CD4-positive, alpha-beta T cell treated with Interleukin-4 for 1 hour (primary cell): ENCODE results near the gene GADL1.

Experiments
- DNase-seq, 2 donors: peaks; one replicate each; pipeline ENCODE4 v3.0.0-alpha.2; 2020 to 2022

GADL1 gene

DNA sequence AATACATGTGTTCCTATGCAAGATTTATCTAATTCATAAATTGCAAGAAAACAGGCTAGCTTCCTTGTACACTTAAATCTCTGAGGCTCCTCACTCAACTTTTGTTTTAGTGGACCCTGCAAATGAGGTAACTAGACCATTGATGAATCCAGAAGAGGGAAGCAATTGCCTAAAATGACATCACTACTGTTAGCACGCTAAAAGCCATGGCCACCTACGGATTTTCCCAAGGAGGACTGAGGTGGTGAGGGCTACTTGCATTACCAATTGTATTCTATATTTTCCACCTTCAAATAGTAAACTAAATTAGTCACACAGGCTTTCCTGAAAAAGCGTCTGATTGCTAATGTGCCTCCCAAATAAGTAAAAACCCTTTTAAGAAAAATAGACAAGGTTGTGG is 140.7 kb downstream of the GADL1 start:
- DNase-seq = no peak

DNA sequence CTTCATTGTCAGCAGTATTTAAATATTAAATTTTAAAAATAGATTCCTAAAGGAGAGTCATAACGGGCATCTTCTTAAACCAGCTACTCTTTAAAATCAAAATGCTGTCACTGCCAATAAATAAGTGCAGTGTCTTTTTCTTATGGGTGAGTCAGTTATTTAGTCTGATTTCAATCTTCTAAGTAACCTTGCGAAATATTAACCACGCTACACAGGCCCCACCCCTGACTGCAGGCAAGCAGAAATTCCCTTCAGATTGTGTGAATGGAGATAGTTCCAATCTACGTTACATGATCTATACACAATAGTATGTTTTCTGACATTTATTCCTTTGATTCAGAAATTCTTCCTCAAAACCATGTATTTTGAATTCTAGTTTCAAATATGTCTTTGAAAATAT is 141.5 kb downstream of the GADL1 start:
- peak in 1 of 2 donors; percentile 39 for DNase-seq

DNA sequence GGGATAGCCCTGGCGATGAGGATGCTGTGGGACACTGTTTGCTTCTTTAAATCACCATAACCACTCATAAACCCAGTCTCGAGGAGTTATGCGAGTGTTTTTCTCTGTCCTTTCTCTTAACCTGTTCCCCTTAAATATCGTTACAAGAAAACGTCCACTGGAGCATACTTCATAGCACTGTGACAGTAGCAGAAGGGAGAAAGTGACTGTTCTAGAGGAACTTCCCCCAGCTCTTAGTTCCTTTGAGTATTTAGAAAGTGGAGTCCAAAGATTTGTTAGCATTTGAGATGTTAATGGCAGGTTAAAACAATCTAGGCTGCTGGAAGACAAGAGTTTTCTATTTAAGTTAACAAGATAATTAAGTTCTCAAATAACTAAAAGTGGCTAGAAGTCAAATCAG is 142.0 kb downstream of the GADL1 start:
- DNase-seq = no peak

DNA sequence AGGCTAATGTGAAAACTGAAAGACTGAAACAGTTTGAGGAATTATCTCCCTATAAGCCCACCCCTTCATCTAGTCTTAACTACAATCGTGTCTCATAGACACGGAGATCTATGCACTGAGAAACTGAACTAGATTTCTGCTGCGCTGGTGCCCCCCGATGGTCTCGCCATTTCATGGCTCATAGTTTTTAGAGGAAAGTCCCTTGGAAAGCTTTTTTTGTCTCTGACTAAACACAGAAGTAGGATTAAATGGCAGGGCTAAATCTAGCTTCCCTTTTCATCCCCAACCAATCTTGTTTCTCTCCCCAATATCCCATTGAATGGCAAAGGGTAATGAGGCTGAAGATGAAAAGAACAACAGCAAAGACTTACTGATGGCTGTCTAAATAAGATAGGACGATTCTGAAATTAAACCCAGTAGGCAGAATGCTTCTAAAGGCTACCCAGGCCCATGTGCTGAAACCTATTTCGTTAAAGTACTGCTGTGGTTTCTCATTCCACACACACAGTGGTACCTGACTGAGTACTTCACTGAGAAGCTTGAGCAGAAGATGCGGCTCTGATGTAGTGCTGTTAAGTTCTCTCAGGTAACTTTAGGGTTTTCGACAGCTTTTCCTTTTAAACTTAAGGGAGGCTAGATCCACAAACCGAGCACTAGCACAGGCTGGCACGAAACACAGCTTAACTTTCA is 142.7 kb downstream of the GADL1 start:
- DNase-seq = peak; percentile 32 to 53

DNA sequence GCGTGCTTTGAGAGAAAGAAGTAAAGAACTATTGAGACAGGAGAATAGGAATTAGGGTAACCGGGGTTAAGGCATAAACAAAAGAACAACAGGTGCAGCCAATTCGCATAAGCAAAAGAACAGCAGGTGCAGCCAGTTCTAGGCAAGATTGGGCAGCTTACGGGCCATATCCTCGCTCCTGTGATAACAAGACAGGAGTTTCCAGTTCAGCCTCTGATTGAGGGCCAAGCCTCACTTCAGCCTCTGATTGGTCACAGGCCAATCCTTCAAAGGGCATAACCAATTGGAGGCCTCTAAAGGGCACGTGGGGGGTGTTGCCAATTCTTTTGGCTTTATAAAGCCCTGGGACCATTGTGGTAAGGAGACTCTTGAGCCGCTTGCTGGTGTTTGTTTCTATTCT is 143.5 kb downstream of the GADL1 start:
- no peak for DNase-seq

DNA sequence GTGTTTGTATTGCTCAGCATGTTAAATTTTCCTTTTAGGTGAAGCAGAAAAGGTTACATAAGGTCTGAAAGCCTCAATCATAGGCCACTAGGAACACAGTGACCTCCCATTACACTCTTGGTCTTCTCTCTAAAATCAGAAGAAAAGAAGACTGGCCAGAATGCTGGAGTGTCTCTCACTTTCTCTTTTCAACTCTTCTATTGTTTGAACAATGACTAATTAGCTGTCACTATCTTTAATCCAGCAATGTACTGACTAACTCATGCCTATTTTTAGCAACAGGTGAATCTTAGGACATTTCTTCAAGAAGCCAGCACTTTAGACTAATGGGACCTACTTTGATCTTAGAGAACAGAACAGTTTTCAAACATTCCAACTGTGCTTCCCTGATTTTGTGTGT is 145.2 kb downstream of the GADL1 start:
- DNase-seq = no peak

DNA sequence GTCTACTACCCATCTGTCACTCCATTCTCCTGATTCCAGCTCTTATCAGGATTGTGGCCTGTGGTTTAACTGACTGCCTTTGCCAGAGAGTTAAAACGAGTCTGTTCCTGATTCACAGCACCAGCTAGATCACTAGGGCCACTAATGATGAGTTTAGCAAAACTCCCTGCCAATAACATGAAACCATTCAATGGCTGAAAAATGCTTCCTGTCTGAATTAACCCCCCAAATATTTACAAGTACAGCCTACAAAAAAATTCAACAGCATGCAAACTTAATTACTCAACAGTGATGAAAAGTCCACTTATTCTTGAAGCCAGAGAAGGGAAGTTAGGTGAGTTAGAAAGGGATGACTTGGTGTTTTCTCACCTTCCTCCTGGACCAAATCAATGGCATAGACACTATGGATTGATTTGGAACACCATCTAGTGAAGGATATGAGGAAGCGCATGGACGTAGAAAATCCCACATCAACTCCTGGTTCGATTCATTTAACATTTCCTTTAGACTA is 146.6 kb downstream of the GADL1 start:
- DNase-seq = no peak

DNA sequence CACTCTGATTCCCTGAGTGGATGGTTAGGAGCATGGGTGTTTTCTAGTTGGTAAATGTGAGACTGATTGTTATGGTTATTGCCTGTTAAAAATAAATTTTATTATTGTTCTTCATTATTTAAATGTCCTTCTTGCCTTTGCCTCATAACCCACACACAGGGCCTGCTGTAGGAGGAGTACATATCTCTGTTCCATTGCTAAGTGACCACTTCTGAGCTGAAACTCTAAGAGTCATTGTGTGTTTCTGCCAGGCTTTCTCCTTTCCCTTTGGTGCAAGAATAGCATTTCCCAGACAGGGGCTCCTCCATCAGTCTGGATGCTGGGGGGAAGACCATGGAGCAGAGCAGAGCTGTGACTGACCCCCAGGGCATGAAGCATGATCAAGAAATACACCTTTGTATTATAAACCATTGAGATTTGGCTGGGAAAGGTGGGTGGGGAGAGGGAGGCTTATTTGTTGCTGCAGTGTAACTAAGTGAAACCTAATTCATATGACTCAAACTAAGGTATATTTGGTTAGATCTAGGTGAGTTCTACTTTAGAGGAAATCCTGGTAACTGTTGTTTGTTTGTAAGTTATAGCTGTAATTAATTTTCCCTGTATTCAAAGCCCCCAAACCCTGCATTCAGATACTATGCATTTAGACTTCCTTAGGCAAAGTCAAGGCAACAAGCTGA is 150.7 kb downstream of the GADL1 start:
- no peak for DNase-seq

DNA sequence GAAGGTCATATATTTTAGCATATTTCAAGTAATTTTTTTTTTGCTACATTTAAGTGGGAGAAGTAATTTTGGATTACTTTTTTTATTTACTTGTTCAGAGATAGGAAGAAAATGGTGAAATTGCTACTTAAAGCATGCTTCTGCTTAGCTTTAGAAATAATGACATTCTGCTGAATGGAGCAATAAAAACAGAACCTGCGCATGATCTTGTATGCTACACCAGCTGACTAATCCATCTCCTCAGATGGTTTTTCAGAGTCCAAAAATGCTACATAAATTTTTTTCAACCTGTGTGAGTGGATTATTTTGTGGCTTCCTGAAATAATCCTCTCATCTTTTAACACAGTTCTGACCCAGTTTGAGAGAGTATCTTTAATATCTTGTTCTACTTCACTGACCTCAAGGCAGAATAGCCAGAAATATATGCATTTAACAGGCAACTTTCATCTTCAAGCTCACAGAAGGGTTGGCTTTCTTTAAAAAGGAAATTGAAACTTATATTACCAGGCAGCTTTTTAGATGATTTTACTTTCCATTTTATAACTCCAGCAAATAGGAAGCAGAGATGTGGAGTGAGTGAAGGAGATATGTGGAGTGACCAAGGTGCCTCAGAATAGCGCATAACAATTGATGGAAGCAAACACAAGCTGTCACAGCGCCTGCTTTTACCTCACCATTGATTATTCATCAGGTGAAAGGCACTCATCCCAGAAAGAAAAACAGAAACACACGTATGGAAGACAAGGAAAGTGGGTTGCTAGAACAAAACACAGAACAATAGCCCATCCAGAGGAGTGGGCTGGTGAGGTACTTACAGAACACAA is 151.5 kb downstream of the GADL1 start:
- no peak for DNase-seq

DNA sequence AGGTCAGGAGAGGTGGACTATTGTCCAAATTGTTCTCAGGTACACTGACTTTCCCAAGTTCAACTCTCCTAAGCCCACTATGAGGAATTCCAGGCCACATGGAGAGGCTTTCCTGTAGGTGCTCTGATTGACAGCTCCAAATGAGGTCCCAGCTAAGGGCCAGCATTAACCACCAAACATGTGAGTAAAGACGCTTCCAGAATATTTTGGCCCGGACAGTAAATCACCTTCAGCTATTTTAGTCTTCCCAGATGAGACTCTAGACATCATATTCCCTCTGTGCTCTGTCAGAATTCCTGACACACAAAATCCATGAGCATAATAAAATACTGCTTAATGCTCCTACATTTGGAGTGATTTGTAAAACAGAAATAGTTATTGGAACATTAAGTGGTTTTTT is 152.6 kb downstream of the GADL1 start:
- DNase-seq = no peak

DNA sequence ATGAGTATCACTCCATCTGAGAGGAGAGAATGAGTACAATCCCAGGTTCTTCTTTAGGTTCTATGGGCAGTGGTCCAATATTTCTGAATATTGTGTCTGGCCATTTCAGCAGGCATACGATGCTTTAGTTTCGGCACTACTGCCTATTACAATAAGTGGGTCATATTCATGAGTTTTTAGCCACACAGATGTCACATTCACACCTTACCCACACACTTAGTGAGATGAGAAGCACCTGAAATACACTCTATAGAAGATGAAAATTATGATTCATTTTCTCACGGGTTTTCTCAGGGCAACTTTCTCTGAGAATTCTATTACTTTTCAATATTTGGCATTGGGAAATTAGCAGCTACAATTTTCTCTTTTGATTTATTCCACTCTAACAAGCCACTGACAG is 155.9 kb downstream of the GADL1 start:
- no peak for DNase-seq

DNA sequence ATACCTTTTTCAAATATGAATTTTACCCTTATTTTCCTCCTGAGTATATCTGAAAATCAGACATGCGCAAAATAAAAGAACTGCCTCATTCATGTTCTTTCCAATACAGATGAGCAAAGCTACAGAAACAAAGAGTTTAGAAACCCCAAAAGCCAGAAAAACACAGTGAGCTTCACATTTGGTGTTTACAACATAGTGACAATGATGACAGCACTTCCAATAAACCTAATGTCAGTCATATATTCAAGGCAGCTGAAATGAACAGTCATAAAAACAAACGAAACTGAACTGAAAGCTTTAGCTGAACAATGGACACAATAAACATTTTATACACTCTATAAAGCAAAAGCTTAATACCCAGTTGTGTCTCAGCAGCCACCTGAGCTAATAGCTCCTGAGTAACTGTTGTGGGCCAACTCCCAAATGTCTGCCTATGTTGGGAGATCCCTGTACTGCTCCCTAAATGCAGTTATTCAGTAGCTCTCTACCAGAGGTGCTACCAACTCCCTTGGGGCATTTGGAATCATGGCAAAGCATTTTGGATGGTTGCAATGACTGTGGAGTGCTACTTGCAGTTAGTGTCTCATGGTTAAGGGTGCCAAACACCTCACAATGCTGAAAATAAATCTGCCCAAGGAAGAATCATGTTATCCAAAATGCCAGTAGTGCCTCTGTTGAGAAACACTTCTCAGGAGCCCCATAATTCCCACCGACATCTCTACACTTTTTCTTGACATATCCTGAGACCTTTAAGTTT is 156.5 kb downstream of the GADL1 start:
- no peak for DNase-seq

DNA sequence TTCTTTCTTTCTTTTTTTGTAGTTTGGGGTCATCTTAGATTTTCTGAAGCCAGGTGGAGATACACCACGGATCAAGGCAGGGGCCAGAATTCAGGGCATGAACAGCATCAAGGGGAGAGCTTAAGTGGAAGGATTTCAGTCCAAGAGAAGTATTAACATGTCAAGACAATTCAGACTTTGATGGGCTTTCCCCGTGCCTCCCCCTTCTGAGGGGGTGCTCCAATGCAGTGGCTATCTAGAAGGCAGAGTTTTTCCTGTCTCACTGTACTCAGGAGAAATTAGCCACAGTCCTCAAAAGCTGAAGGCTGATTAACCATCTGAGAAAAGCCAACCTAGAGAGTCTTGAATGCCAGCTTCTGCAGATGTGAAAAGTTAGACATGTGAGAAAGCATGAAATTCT is 160.8 kb downstream of the GADL1 start:
- no peak for DNase-seq

DNA sequence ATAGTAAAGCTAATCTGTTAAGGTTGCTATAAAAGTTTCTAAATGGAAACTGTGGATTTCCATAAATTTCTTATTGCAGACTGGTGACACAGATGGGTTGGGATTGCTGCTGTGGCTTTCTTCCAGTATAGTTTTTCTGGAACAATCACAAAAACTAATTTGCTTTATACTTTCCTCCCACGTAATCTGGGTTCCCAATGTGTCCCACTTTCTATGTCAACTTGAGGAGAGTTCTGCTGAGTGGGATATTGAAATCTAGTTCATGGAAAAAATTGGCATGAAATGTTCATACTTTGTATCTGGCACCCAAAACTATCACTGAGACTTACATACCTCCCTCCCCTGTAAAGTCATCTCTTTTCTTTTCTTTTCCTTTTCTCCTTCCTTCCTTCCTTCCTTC is 161.3 kb downstream of the GADL1 start:
- no peak for DNase-seq

DNA sequence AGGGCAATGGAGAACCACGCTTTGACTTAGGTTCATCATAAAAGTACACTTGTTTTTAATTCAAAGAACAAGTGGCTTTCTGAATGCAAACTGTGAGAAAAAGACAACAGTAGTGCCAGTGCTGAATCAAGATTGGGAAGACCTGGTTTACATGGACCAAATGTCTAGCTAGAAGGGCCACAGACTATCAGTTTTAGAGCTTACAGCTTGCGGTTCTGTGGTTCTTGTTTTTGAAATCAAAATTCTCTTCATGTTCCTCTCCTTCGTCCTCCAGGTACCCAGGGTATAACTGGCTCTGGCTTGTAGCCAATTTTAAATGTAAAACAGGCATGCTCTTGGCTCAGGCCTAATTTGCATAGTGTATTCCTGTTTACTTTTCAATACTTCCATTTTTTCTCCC is 163.5 kb downstream of the GADL1 start:
- no peak for DNase-seq

DNA sequence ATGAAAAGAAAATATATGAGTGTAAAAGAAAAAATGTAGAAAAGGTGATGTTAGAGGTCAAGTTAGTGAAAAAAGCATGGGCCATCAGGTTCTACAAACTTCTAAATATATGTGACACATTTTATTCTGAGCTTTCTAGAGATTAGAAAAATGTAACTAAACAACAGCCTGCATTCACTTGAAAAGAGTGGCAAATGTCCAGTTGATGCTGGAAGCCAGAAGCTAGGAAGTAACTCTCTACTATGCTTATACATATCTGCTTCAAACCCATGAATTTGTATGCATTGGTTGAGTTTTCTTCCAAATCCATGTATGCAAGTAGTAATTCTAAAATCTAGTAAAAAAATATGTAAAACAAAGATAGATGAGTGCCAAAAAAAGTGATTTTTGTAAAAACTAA is 164.5 kb downstream of the GADL1 start:
- no peak for DNase-seq

DNA sequence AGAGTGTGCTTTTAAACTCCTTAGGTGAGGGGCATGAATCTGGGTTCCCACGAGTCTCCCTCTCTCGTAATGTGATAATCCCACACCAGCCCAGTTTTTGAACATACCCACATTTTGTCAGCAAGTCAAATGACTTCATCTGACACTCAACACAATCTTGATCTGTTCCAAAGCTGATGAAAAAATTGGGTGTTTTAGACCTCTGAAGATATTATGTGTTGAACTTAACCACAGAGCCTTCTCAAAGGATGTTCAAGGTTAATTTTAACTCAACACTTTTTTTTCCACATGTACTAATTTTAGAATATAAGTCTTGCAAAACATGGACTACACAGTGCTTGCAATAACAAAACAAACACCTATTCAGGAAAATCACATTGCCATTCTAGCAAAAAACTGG is 164.9 kb downstream of the GADL1 start:
- no peak for DNase-seq

DNA sequence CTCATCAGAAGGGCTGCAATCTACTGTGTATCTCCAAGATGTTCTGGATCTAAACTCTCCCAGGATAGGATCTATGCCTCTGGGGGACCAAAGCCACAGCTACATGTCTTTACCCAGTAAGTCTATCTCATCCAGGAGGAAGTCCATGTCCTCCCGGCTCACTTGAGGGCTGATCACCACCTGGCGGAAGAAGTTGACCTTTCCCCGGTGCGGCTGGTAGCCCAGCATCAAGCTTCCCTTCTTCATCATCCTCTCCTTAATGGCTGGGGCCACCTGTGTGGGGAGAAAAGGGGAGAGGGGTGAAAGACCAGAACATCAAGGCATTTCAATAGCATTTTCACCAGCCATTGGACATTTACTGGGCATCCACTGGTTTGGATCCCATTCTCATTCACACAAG is 166.3 kb downstream of the GADL1 start:
- DNase-seq = no peak

DNA sequence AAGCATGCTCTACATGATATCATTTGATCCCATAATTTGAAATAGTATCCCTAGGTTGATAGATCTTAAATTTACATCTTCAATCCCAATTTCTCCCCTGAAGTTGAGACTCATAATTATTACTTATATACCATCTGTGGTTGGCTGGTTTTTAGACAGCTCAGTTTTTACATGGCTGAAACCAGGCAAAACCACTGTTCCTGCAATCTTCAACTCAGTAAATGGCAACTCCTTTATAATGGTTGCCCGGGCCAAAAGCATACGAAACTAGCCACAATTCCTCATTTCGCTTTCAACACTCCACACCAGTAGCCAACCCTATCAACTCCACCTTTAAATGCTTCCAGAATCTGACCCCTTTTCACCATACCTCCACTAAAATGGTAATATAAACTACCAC is 169.6 kb downstream of the GADL1 start:
- DNase-seq = no peak

DNA sequence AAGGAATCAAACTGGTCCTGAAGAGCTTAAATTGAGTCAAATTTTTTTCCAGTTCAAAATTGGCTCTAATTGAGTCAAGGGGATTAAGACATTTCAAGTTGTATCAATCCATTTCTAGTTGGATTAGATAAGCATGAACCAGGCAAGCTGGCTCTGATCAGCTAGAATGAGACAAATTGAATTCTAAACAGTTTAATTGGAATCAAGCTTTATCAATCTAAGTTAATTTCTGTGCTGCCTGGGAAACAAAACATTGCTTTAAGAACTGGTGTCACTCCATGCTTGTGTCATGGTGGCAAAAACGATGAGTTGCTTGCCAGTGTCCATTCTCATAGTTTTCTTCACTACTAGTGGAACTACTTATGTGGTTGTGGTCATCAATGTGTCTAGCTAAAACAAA is 171.2 kb downstream of the GADL1 start:
- no peak for DNase-seq

DNA sequence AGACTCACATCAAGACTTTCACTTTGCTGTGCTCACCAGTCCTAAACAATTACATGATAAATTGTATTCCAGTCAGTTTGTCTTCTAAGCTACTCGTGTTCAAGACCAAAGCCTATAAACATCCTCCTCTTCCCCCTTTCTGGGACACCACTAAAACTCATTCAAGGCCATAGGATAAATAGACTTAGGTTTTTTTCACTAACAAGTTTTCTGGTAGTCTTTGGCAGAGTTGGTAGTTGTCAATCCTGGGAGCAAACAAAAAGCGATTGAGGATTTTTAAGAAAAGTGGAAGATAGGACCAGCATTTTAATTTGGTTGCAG is 173.2 kb downstream of the GADL1 start:
- no peak for DNase-seq

DNA sequence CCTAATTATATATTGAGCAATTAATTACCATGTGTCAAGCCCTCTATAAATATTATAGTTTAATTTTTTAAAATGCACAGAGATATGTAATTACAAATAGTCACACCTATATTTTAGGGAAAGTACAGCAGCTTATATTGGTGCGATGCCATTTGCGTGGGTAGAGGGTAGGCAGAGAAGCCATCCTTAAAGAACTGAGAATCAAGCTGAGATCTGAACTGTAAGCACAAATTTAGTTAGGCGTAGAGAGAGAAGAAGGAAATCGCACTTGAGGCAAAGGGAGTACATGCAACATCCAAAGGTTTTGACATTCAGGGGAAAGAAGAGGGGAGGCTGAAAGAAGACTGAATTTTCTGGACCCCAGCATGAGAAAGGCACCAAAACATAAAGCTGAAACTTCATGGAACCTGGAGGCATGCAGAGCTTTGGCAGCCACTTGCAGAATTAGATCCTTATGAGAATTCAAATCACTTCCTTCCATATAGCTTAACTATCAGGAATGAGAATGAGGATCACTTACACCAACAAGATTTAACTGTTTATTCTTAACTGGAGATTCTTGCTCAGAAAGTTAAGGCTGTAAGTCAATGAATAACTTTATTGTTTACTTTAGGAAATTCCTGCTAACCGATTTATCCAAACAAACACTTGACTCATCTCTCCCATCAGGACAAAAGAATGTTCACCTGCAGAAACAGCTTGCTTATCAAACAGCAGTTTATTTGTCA is 173.7 kb downstream of the GADL1 start:
- no peak for DNase-seq

DNA sequence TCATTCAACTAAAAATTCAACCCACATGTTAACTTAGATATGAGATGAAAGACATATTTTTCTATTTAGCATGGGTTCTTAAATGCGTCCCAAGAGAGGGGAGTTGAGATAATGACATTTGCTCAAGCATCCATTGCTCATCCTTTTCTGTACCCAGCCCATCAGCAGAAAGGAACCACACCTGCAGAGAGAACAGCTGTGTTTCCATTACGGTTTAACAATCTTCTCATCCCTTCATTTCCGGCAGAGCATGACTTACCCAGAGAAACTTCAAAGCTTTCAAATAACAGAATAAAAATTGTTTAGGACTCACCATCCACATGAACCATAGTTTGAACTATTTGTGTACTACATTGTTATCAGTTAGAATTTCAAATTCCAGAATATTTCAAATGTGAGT is 174.9 kb downstream of the GADL1 start:
- no peak for DNase-seq
